Loucy (cell line): ENCODE results near the gene MEN1.

Source experiments
- H2AFZ ChIP-seq: fragments of 200-600 bp; sonication (generic); 2 replicates; pipeline ENCODE4 v1.6.0; 2016; ENCODE audit warnings: antibody characterized with exemption, mild to moderate bottlenecking, low read length, moderate library complexity
- H3F3A ChIP-seq: fragments of 200-600 bp; 2 replicates; pipeline ENCODE4 v1.6.0; 2016; ENCODE audit warnings: antibody characterized with exemption, low read depth, mild to moderate bottlenecking
- H3K27me3 ChIP-seq: fragments of 200-600 bp; sonication (generic); 2 replicates; pipeline ENCODE4 v1.6.1; 2014; ENCODE audit warnings: low read length, mild to moderate bottlenecking; ENCODE audit not compliant: insufficient read depth, poor library complexity, severe bottlenecking
- H3K36me3 ChIP-seq: fragments of 200-600 bp; sonication (generic); 2 replicates; pipeline ENCODE4 v1.6.1; 2016; ENCODE audit warnings: low read length; ENCODE audit not compliant: insufficient read depth
- H3K4me1 ChIP-seq: fragments of 200-600 bp; sonication (generic); 2 replicates; pipeline ENCODE4 v1.5.1; 2014; ENCODE audit warnings: low read length, mild to moderate bottlenecking; ENCODE audit not compliant: insufficient read depth, poor library complexity, severe bottlenecking
- H3K4me2 ChIP-seq: fragments of 200-600 bp; sonication (generic); 2 replicates; pipeline ENCODE4 v1.6.0; 2014; ENCODE audit warnings: antibody characterized with exemption, low read length, low read depth, mild to moderate bottlenecking; ENCODE audit not compliant: poor library complexity, severe bottlenecking
- H3K4me3 ChIP-seq: fragments of 200-600 bp; sonication (generic); 2 replicates; pipeline ENCODE4 v1.5.1; 2014; ENCODE audit warnings: low read length, mild to moderate bottlenecking, mixed read lengths; ENCODE audit not compliant: poor library complexity, severe bottlenecking
- H3K79me2 ChIP-seq: fragments of 200-600 bp; sonication (generic); 2 replicates; pipeline ENCODE4 v1.6.1; 2014; ENCODE audit warnings: low read length; ENCODE audit not compliant: insufficient read depth
- H3K9ac ChIP-seq: fragments of 200-600 bp; sonication (generic); 2 replicates; pipeline ENCODE4 v1.6.0; 2014; ENCODE audit warnings: mild to moderate bottlenecking, low read depth, low read length, moderate library complexity; ENCODE audit not compliant: poor library complexity, severe bottlenecking
- H3K9me2 ChIP-seq: fragments of 200-600 bp; sonication (generic); replicated peaks from 2 replicates; pipeline ENCODE4 v1.6.1; 2016; ENCODE audit warnings: low read depth, low read length, mixed read lengths
- H3K9me3 ChIP-seq: fragments of 200-600 bp; sonication (generic); 2 replicates; pipeline ENCODE4 v1.6.1; 2014; ENCODE audit warnings: mild to moderate bottlenecking, antibody characterized with exemption, low read length, low read depth; ENCODE audit not compliant: insufficient read depth
- H4K20me1 ChIP-seq: fragments of 200-600 bp; sonication (generic); 2 replicates; pipeline ENCODE4 v1.6.0; 2014; ENCODE audit warnings: antibody characterized with exemption, low read length, mild to moderate bottlenecking; ENCODE audit not compliant: insufficient read depth, poor library complexity, severe bottlenecking
- EZH2phosphoT487 ChIP-seq: fragments of 200-600 bp; IDR thresholded peaks from 2 replicates; pipeline ENCODE4 v1.6.1; 2018; ENCODE audit warnings: antibody characterized with exemption, mild to moderate bottlenecking, moderate library complexity, borderline replicate concordance
- TF ChIP-seq, protein P1 (sequence below): fragments of 200-600 bp; sonication (generic); conservative IDR thresholded peaks from 2 replicates; pipeline ENCODE4 v1.5.1; 2014; ENCODE audit warnings: mild to moderate bottlenecking, antibody characterized with exemption, low read length

The MEN1 gene

DNA sequence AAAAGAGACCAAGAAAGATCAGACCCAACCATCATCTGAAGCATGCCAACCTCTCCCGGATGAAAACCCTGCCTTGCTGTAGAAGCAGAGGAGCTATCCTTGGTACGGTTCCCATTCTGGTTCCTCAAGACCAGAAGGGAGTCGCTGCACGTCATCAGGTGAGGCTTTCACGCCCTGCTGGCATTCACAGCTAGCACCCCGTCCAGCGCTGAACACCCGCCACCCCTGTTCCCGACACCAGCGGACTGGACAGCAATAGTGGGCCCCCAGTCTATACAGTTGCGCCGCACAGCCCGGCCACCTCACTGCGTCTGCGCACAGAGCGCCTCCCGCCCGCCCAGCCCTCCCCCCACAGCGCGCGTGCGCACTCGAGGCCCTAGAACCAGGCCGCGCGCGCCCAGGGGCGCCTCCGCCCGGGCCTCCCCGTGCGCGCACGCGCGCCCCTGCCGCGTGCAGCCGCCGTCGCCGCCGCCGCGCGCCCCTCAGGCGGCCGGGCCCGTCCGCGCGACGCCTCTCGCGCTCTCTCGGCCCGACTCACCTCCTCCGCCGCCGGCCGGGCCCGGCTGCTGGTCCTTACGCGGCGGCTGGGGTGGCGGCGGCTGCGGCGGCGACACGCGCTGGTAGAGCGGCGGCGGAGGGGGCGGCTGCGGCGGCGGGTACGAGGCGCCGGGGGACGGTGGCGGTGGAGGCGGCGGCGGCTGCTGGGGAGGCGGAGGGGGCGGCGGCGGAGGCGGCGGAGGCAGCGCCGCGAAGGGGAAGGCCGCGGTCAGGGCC is 32.7 kb downstream of the MEN1 start:
- peaks cover 61% of the 10 kb centered on the region for H3K79me2 ChIP-seq
- peak overlapping the region; percentile 91 for H3K4me3 ChIP-seq
- H2AFZ ChIP-seq: no peak overlapping the region
- H3F3A ChIP-seq: peaks cover 14% of the 10 kb centered on the region; the same call in 1 of the 2 replicates
- peak overlapping the region; percentile 93 for H3K9ac ChIP-seq
- no peaks in the 10 kb centered on the region for H3K9me3 ChIP-seq
- peak overlapping the region; percentile 92 for H3K4me2 ChIP-seq
- no peaks in the 10 kb centered on the region for H3K27me3 ChIP-seq
- peaks cover 57% of the 10 kb centered on the region for H3K4me1 ChIP-seq
- no peaks in the 10 kb centered on the region for H3K9me2 ChIP-seq
- H4K20me1 ChIP-seq: peaks cover 49% of the 10 kb centered on the region
- TF ChIP-seq, protein P1, sequence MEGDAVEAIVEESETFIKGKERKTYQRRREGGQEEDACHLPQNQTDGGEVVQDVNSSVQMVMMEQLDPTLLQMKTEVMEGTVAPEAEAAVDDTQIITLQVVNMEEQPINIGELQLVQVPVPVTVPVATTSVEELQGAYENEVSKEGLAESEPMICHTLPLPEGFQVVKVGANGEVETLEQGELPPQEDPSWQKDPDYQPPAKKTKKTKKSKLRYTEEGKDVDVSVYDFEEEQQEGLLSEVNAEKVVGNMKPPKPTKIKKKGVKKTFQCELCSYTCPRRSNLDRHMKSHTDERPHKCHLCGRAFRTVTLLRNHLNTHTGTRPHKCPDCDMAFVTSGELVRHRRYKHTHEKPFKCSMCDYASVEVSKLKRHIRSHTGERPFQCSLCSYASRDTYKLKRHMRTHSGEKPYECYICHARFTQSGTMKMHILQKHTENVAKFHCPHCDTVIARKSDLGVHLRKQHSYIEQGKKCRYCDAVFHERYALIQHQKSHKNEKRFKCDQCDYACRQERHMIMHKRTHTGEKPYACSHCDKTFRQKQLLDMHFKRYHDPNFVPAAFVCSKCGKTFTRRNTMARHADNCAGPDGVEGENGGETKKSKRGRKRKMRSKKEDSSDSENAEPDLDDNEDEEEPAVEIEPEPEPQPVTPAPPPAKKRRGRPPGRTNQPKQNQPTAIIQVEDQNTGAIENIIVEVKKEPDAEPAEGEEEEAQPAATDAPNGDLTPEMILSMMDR: no peak
- no peak for TF ChIP-seq EZH2phosphoT487
- peaks cover 46% of the 10 kb centered on the region for H3K36me3 ChIP-seq

DNA sequence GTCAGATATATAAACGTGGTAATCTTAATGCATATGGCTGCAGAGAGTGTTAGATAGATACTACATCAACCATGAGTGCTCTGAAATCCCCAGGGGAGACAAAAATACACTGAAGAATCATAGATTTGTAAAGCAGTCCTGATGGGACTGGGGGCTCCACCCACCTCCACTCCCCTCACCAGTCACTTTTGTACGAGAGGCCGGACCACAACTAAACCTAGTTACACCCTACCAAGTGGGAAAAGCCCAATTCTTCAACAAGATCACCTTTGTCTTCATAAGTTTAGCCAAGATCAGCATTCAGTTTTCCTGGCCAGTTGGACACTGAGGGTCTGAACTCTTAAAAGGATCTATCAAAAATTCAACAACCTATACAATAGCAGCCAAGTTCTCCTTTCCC is 33.5 kb downstream of the MEN1 start:
- Histone ChIP-seq H3K4me3 (peak overlapping the region; percentile 91), H3K9me2 (no peaks in the 10 kb centered on the region), H2AFZ (no peak overlapping the region), H4K20me1 (peaks cover 56% of the 10 kb centered on the region), H3K4me2 (peak overlapping the region; percentile 92), H3K4me1 (peaks cover 64% of the 10 kb centered on the region), H3K36me3 (peaks cover 54% of the 10 kb centered on the region), H3F3A (peaks cover 19% of the 10 kb centered on the region; the same call in 1 of the 2 replicates), H3K9ac (peak overlapping the region; percentile 80), H3K27me3 (no peaks in the 10 kb centered on the region), H3K79me2 (peaks cover 68% of the 10 kb centered on the region), H3K9me3 (no peaks in the 10 kb centered on the region)
- TF ChIP-seq, protein P1: no peak
- TF ChIP-seq EZH2phosphoT487: no peak

DNA sequence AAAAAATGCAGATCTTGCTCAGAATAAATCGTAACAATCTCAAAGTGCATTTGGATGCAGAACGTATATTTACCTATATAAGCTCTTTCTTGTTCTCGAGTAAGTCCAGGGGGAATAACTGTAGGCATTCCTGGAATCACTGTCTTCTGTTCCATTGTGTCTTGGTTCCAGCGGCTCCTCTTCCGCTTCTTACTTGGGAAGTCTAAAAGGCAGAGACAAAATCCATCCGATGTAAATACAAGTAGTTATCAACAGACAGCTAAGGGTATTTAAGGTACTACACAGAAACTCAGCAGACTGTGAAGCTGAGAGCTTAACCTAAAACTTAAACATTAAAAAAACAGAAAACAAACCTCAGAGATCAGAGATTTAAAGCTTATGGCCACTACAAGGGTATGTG is 33.9 kb downstream of the MEN1 start:
- Histone ChIP-seq H3K4me1 (peaks cover 69% of the 10 kb centered on the region), H3K27me3 (no peaks in the 10 kb centered on the region), H3K79me2 (peaks cover 73% of the 10 kb centered on the region), H3K9me2 (no peaks in the 10 kb centered on the region), H3K9me3 (no peaks in the 10 kb centered on the region), H3K4me2 (peak overlapping the region; percentile 92), H2AFZ (no peak overlapping the region), H4K20me1 (peaks cover 61% of the 10 kb centered on the region), H3K4me3 (peak overlapping the region; percentile 91), H3K36me3 (peaks cover 58% of the 10 kb centered on the region), H3K9ac (peak overlapping the region; percentile 80), H3F3A (peaks cover 21% of the 10 kb centered on the region; the same call in 1 of the 2 replicates)
- TF ChIP-seq, protein P1: no peak
- no peak for TF ChIP-seq EZH2phosphoT487
